Activated naive CD4-positive, alpha-beta T cell treated with anti-CD3 and anti-CD28 coated beads for 36 hours (primary cell): ENCODE data around the gene KPNA3. TPM values are rescaled to one million over a fixed set of nuclear protein-coding genes. Genes with fewer than 3 reads are reported as not detected.

ENCODE experiments used
- CTCF ChIA-PET: fragments of 350-600 bp; sonication (Branson Sonifier 250); formaldehyde crosslinking; loops from one replicate; lab custom pipeline; 2021; ENCODE audit warnings: antibody characterized with exemption; lab: Charles Lee
- DNase-seq: peaks from one replicate; pipeline ENCODE4 v3.0.0-alpha.2; 2020
- H3K27ac Mint-ChIP-seq: one replicate; pipeline ENCODE4 v1.8.0; 2021; ENCODE audit warnings: mild to moderate bottlenecking, mixed read lengths
- H3K27me3 Mint-ChIP-seq: one replicate; pipeline ENCODE4 v1.8.0; 2021; ENCODE audit warnings: low read depth, mixed read lengths
- H3K36me3 Mint-ChIP-seq: one replicate; pipeline ENCODE4 v1.8.0; 2021; ENCODE audit warnings: low read depth, mixed read lengths
- H3K4me1 Mint-ChIP-seq: one replicate; pipeline ENCODE4 v1.8.0; 2021; ENCODE audit warnings: low read depth, mixed read lengths
- H3K4me3 Mint-ChIP-seq: one replicate; pipeline ENCODE4 v1.8.0; 2021; ENCODE audit warnings: mild to moderate bottlenecking, moderate library complexity, mixed read lengths
- H3K9me3 Mint-ChIP-seq: one replicate; pipeline ENCODE4 v1.8.0; 2021; ENCODE audit warnings: mixed read lengths
- intact Hi-C: fragments of 100-400 bp; cut with micrococcal nuclease; formaldehyde crosslinking; loops from one replicate; pipeline ENCODE4 v1.15.1; 2023
- total RNA-seq, 2 experiments: library from RNA; stranded (reverse); gene quantifications; one replicate each; pipeline ENCODE4 v1.2.3, GENCODE V29; 2021

KPNA3 gene
- total RNA-seq, 2 experiments from 2014 or later, result 47.9 to 50.7 TPM

DNA sequence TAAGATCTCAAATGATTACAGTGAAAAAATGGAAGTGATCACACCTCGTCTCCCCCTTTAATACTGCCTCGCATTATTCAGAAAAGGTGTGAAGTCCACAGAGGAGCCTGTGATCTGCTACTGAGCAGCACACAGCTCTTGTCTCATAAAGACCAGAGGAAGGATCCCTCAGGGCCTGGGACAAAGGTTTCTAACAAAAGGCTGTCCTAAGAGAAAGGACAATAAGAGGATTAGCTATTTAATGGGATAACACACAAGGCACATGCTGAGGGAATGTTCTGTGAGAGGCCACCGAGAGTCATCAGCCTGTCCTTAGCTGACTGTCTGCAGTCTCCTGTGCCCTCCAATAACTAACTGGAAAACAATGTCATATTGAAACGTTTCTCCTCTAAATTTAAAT is 127.9 kb downstream of the KPNA3 start:
- DNase-seq, result no peak
- Mint-ChIP-seq H3K4me1 (no peaks in the 10 kb centered on the region), H3K36me3 (peaks cover 22% of the 10 kb centered on the region), H3K27me3 (no peaks in the 10 kb centered on the region), H3K9me3 (no peaks in the 10 kb centered on the region), H3K27ac (no peak overlapping the region), H3K4me3 (no peak overlapping the region)
- CTCF ChIA-PET, result no interaction called here
- intact Hi-C loops, result loop anchor here (5.0 kb wide), 1 partner anchor 273 kb away; the partner anchor contains the start of gene SPRYD7

- intact Hi-C loops, result no loop called here
- no peaks in the 10 kb centered on the region for H3K4me1 Mint-ChIP-seq
- no peak overlapping the region for H3K4me3 Mint-ChIP-seq
- H3K27ac Mint-ChIP-seq, result no peak overlapping the region
- no peaks in the 10 kb centered on the region for H3K27me3 Mint-ChIP-seq
- H3K36me3 Mint-ChIP-seq, result peaks cover 8% of the 10 kb centered on the region
- CTCF ChIA-PET, result no interaction called here
- DNase-seq, result no peak
- no peaks in the 10 kb centered on the region for H3K9me3 Mint-ChIP-seq
Observed at GRCh38 chr13:49657241-49657641, 135.2 kb downstream of the KPNA3 start.

- Mint-ChIP-seq H3K9me3 (no peaks in the 10 kb centered on the region), H3K4me1 (no peaks in the 10 kb centered on the region), H3K36me3 (peaks cover 8% of the 10 kb centered on the region), H3K27ac (no peak overlapping the region), H3K27me3 (no peaks in the 10 kb centered on the region), H3K4me3 (no peak overlapping the region)
- CTCF ChIA-PET, result no interaction called here
- no peak for DNase-seq
- intact Hi-C loops, result no loop called here
Observed at GRCh38 chr13:49655906-49656305, 136.6 kb downstream of the KPNA3 start.

GRCh38 chr13:49654011-49654410 is 138.5 kb downstream of the KPNA3 start:
- no peak for DNase-seq
- Mint-ChIP-seq H3K27me3 (no peaks in the 10 kb centered on the region), H3K9me3 (no peaks in the 10 kb centered on the region), H3K4me1 (no peaks in the 10 kb centered on the region), H3K4me3 (no peak overlapping the region), H3K27ac (no peak overlapping the region), H3K36me3 (peaks cover 3% of the 10 kb centered on the region)
- CTCF ChIA-PET, result interaction anchor here (0.7 to 1.6 kb wide), 2 partner anchors 16 to 171 kb away, joined by 3 read pairs; no protein-coding TSS in a partner anchor
- intact Hi-C loops, result no loop called here

- no peaks in the 10 kb centered on the region for H3K27me3 Mint-ChIP-seq
- H3K9me3 Mint-ChIP-seq, result no peaks in the 10 kb centered on the region
- intact Hi-C loops, result no loop called here
- CTCF ChIA-PET, result interaction anchor here (0.7 to 1.6 kb wide), 2 partner anchors 17 to 171 kb away, joined by 3 read pairs; no protein-coding TSS in a partner anchor
- peaks cover 1% of the 10 kb centered on the region for H3K36me3 Mint-ChIP-seq
- H3K4me1 Mint-ChIP-seq, result no peaks in the 10 kb centered on the region
- DNase-seq, result no peak
- H3K4me3 Mint-ChIP-seq, result no peak overlapping the region
- H3K27ac Mint-ChIP-seq, result no peak overlapping the region
Observed at GRCh38 chr13:49653478-49653877, 139.0 kb downstream of the KPNA3 start.

DNA sequence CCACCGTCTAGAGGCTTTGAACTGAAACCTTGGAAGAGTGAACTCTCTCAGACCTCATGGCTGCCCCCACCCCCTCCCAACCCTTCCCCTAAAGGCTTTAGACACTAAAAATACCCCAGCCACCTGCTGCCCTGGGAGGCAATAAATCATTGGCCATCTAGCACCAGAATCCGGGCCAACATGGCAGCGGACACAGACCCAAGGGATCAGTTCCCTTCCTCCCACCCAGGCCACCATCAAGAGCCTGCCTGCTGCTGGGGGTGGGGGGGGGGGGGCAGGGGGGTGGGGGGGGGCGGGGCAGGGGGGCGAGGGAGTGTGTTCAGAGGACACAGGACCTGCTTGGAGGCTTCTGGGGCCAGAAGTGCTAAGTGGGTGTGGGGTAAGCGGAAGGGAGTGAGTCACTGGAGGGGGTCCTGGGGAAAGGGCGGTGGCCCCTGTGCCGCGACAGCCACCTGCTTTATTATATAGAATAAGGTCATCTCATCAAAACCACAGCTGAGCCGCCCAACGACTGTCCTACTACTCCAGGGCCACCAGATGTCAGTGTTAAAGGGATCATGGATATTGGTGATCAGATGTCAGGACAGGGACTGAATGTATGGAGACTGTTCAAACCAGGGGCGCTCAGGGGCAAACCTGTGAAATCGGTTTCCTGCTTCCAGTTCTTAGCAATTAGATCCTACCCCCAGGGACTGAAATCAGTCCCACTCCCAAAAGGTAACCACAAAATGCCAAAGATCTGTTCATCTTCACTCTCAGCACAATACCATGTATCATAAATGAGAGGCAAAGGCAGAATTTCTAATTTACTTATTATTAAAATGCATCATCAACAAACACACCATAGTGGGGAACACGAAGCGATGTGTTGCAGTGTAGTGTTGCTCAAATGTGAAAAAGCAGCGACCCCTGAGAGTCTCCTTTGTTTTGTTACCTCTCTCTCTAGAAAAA is 139.9 kb downstream of the KPNA3 start:
- CTCF ChIA-PET, result no interaction called here
- no peaks in the 10 kb centered on the region for H3K4me1 Mint-ChIP-seq
- DNase-seq, result peak; percentile 52

GRCh38 chr13:49651570-49652354 is 140.7 kb downstream of the KPNA3 start:
- no peaks in the 10 kb centered on the region for H3K4me1 Mint-ChIP-seq
- no peaks in the 10 kb centered on the region for H3K36me3 Mint-ChIP-seq
- H3K4me3 Mint-ChIP-seq, result no peak overlapping the region
- CTCF ChIA-PET, result no interaction called here
- intact Hi-C loops, result loop anchor here (1.0 kb wide), 1 partner anchor 197 kb away; no protein-coding TSS in a partner anchor
- no peaks in the 10 kb centered on the region for H3K27me3 Mint-ChIP-seq
- DNase-seq, result no peak
- no peaks in the 10 kb centered on the region for H3K9me3 Mint-ChIP-seq
- H3K27ac Mint-ChIP-seq, result no peak overlapping the region

More for the DNA sequence above, 139.9 kb downstream of the KPNA3 start:
- intact Hi-C loops, result loop anchor here (1.0 kb wide), 1 partner anchor 196 kb away; no protein-coding TSS in a partner anchor
- Mint-ChIP-seq H3K27ac (no peak overlapping the region), H3K4me3 (no peak overlapping the region), H3K9me3 (no peaks in the 10 kb centered on the region), H3K27me3 (no peaks in the 10 kb centered on the region), H3K36me3 (no peaks in the 10 kb centered on the region)

- Mint-ChIP-seq H3K27ac (no peak overlapping the region), H3K9me3 (no peaks in the 10 kb centered on the region), H3K4me3 (no peak overlapping the region), H3K36me3 (no peaks in the 10 kb centered on the region), H3K4me1 (peaks cover 5% of the 10 kb centered on the region), H3K27me3 (no peaks in the 10 kb centered on the region)
- intact Hi-C loops, result no loop called here
- CTCF ChIA-PET, result interaction anchor here (0.5 to 0.7 kb wide), 3 partner anchors 22 to 541 kb away, joined by 3 to 6 read pairs (median 3); partner anchors contain the start of gene ARL11
- no peak for DNase-seq
Observed at GRCh38 chr13:49649963-49650312, 142.5 kb downstream of the KPNA3 start.

Other genes with a start within 250 kb of the KPNA3 start
- 10 to 100 TPM; 17.8 to 19.2 TPM for gene RCBTB1, start 207.1 kb downstream of the KPNA3 start, total RNA-seq
- under 1 TPM; 0.62 to 0.72 TPM for gene ARL11, start 164.2 kb downstream of the KPNA3 start, total RNA-seq
- 10 to 100 TPM; 46.8 to 49.3 TPM for gene EBPL, start 101.2 kb downstream of the KPNA3 start, total RNA-seq
- gene SPRYD7, start 143.7 kb upstream of the KPNA3 start, total RNA-seq, result 1 to 10 TPM; 2.5 to 2.6 TPM
- gene TRIM13, start 204.4 kb upstream of the KPNA3 start, total RNA-seq, result 10 to 100 TPM; 15.5 to 15.8 TPM
- not detected for gene KCNRG, start 222.8 kb upstream of the KPNA3 start, total RNA-seq